GM18873 (cell line): ENCODE measurements around the gene MATN3.

Source experiments
- ATAC-seq: cut with Tn5 transposase; IDR thresholded peaks from one replicate; pipeline ENCODE4 v1.9.1; 2021; ENCODE audit warnings: mild to moderate bottlenecking, moderate library complexity, moderate number of reproducible peaks; ENCODE audit not compliant: unreplicated experiment, low FRiP score

MATN3 gene

GRCh38 chr2:20008703-20009102 is 3.8 kb downstream of the MATN3 start:
- no peak for ATAC-seq

GRCh38 chr2:20005891-20006470 is 6.5 kb downstream of the MATN3 start:
- ATAC-seq, result no peak

GRCh38 chr2:20005067-20005627 is 7.3 kb downstream of the MATN3 start:
- ATAC-seq, result no peak

- no peak for ATAC-seq
Measured at GRCh38 chr2:20001361-20001863, 11.1 kb downstream of the MATN3 start.

- no peak for ATAC-seq
Measured at GRCh38 chr2:19993731-19994130, 18.7 kb downstream of the MATN3 start.

GRCh38 chr2:19991895-19992294 is 20.6 kb downstream of the MATN3 start:
- ATAC-seq, result no peak

GRCh38 chr2:19990416-19990728 is 22.1 kb downstream of the MATN3 start:
- ATAC-seq, result no peak

GRCh38 chr2:19989667-19990415 is 22.6 kb downstream of the MATN3 start, which contains the start of gene WDR35:
Gene WDR35, minus strand, starts transcription at chr2:19990105. Its CDS starts 90 bp downstream, at chr2:19990015.
- ATAC-seq, result peak; percentile 76

GRCh38 chr2:19989342-19989666 is 23.2 kb downstream of the MATN3 start:
- ATAC-seq, result no peak

GRCh38 chr2:19988600-19988999 is 23.9 kb downstream of the MATN3 start:
- no peak for ATAC-seq

GRCh38 chr2:19987936-19988335 is 24.5 kb downstream of the MATN3 start:
- peak; percentile 71 for ATAC-seq

GRCh38 chr2:19982268-19982667 is 30.2 kb downstream of the MATN3 start:
- no peak for ATAC-seq

- no peak for ATAC-seq
Measured at GRCh38 chr2:19979932-19980331, 32.5 kb downstream of the MATN3 start.

GRCh38 chr2:19973466-19973865 is 39.0 kb downstream of the MATN3 start:
- ATAC-seq, result no peak

- ATAC-seq, result no peak
Measured at GRCh38 chr2:19971691-19972090, 40.8 kb downstream of the MATN3 start.

- ATAC-seq, result no peak
Measured at GRCh38 chr2:19963386-19963785, 49.1 kb downstream of the MATN3 start.

- ATAC-seq, result no peak
Measured at GRCh38 chr2:19955544-19956422, 56.7 kb downstream of the MATN3 start.

- ATAC-seq, result no peak
Measured at GRCh38 chr2:19949071-19949470, 63.4 kb downstream of the MATN3 start.

- ATAC-seq, result no peak
Measured at GRCh38 chr2:19947184-19947940, 65.1 kb downstream of the MATN3 start.

GRCh38 chr2:19944205-19944845 is 68.1 kb downstream of the MATN3 start:
- ATAC-seq, result no peak
